Progenitor cell of endocrine pancreas (in vitro differentiated cells): ENCODE results near the gene PCDHGA11. TPM values are rescaled to one million over a fixed set of nuclear protein-coding genes. Genes with fewer than 3 reads are reported as not detected.
"Not testable (repeated sequence)": the region's sequence is repeated elsewhere in the genome, so short reads cannot be mapped to it uniquely, and the experiment has no call there.

ENCODE experiments used
- DNase-seq: peaks from one replicate; pipeline ENCODE4 v3.0.0; 2021; ENCODE audit warnings: low spot score; ENCODE audit not compliant: unreplicated experiment
- H3K27ac Mint-ChIP-seq: 2 replicates; pipeline ENCODE4 v1.8.0; 2021; ENCODE audit warnings: mild to moderate bottlenecking, moderate library complexity, mixed read lengths
- H3K27me3 Mint-ChIP-seq: 2 replicates; pipeline ENCODE4 v1.8.0; 2021; ENCODE audit warnings: mixed read lengths
- H3K36me3 Mint-ChIP-seq: 2 replicates; pipeline ENCODE4 v1.8.0; 2022; ENCODE audit warnings: mixed read lengths; ENCODE audit not compliant: insufficient read depth
- H3K4me1 Mint-ChIP-seq: 2 replicates; pipeline ENCODE4 v1.8.0; 2021; ENCODE audit warnings: low read depth, mixed read lengths
- H3K4me3 Mint-ChIP-seq: 2 replicates; pipeline ENCODE4 v1.8.0; 2021; ENCODE audit warnings: low read depth, mild to moderate bottlenecking, moderate library complexity, mixed read lengths
- H3K9me3 Mint-ChIP-seq: 2 replicates; pipeline ENCODE4 v1.8.0; 2021; ENCODE audit warnings: low read depth, mixed read lengths
- total RNA-seq: library from RNA; stranded (reverse); gene quantifications from 2 replicates; pipeline ENCODE4 v1.2.1, GENCODE V29; 2021
- TF ChIP-seq, protein P1 (sequence below): fragments of 200-600 bp; sonication (generic); IDR thresholded peaks from one replicate; pipeline ENCODE4 v1.5.0; 2021; ENCODE audit warnings: antibody characterized with exemption, mild to moderate bottlenecking; ENCODE audit not compliant: unreplicated experiment

The PCDHGA11 gene
- total RNA-seq, 1 donor from 2014 or later: 3.1 TPM

DNA sequence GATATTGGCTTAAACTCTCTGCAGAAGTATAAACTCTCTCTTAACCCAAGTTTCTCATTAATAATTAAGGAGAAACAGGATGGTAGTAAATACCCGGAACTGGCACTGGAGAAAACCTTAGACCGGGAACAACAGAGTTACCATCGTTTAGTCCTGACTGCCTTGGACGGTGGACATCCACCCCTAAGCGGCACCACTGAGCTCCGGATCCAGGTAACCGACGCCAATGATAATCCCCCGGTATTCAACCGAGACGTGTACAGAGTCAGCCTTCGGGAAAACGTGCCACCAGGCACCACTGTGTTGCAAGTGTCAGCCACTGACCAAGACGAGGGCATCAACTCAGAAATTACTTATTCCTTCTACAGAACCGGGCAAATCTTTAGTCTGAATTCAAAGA lies 22.2 kb upstream of the PCDHGA11 start:
- H3K4me3 Mint-ChIP-seq: no peak overlapping the region
- H3K27me3 Mint-ChIP-seq: no peaks in the 10 kb centered on the region
- peaks cover 46% of the 10 kb centered on the region for H3K9me3 Mint-ChIP-seq
- no peak overlapping the region for H3K27ac Mint-ChIP-seq
- no peak for DNase-seq
- no peaks in the 10 kb centered on the region for H3K4me1 Mint-ChIP-seq
- H3K36me3 Mint-ChIP-seq: peaks cover 42% of the 10 kb centered on the region
- TF ChIP-seq, protein P1, sequence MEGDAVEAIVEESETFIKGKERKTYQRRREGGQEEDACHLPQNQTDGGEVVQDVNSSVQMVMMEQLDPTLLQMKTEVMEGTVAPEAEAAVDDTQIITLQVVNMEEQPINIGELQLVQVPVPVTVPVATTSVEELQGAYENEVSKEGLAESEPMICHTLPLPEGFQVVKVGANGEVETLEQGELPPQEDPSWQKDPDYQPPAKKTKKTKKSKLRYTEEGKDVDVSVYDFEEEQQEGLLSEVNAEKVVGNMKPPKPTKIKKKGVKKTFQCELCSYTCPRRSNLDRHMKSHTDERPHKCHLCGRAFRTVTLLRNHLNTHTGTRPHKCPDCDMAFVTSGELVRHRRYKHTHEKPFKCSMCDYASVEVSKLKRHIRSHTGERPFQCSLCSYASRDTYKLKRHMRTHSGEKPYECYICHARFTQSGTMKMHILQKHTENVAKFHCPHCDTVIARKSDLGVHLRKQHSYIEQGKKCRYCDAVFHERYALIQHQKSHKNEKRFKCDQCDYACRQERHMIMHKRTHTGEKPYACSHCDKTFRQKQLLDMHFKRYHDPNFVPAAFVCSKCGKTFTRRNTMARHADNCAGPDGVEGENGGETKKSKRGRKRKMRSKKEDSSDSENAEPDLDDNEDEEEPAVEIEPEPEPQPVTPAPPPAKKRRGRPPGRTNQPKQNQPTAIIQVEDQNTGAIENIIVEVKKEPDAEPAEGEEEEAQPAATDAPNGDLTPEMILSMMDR: no peak

- TF ChIP-seq, protein P1: no peak
- Mint-ChIP-seq H3K36me3 (peaks cover 41% of the 10 kb centered on the region), H3K9me3 (peaks cover 48% of the 10 kb centered on the region), H3K4me3 (peak overlapping the region; percentile 37), H3K4me1 (no peaks in the 10 kb centered on the region), H3K27me3 (no peaks in the 10 kb centered on the region), H3K27ac (peak overlapping the region; percentile 79)
- no peak for DNase-seq
These were observed 21.1 kb upstream of the PCDHGA11 start for GRCh38 chr5:141399555-141400258.

DNA sequence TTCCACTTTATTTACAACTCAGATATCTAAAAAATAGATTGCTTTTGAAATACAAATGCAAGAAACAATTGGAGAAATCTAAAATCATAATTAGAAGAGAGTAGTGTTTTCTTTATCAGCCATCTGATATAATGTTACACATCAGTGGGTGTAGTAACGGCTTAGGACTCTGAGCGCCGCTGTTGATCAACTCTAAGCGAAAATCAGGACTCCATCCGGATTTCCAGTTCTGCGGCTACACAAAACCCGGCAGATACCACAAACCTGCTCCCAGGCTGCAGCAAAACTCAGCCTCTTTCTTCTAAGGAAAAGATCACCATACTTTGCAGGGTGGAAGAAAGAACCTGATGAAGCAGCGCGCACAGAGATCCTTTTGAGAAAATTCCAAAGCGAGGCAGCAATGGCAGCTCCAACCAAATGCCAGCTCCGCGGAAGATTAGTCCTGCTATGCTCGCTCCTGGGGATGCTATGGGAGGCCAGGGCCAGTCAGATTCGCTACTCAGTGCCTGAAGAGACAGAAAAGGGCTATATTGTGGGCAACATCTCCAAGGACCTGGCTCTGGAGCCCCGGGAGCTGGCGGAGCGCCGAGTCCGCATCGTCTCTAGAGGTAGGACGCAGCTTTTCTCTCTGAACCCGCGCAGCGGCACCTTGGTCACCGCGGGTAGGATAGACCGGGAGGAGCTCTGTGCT lies 18.2 kb upstream of the PCDHGA11 start, which contains the start of gene PCDHGA9:
Gene PCDHGA9 (plus strand): TSS at position 226 of the 691 bp plus-strand sequence. CDS start 175 bp downstream, at position 401.
- peaks cover 41% of the 10 kb centered on the region for H3K36me3 Mint-ChIP-seq
- no peaks in the 10 kb centered on the region for H3K4me1 Mint-ChIP-seq
- no peak within 1 kb of the TSS for H3K27ac Mint-ChIP-seq
- DNase-seq: no peak
- peaks cover 45% of the 10 kb centered on the region for H3K9me3 Mint-ChIP-seq
- no peak within 1 kb of the TSS for H3K4me3 Mint-ChIP-seq
- TF ChIP-seq, protein P1: no peak
- H3K27me3 Mint-ChIP-seq: no peaks in the 10 kb centered on the region

DNA sequence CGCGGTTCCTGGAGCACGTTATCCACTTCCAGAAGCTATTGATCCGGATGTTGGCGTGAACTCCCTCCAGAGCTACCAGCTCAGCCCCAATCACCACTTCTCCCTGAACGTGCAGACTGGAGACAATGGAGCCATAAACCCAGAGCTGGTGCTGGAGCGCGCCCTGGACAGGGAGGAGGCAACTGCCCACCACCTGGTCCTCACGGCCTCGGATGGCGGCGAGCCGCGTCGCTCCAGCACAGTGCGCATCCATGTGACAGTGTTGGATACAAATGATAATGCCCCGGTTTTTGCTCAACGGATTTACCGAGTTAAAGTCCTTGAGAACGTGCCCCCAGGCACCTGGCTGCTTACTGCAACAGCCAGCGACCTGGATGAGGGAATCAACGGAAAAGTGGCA lies 17.5 kb upstream of the PCDHGA11 start:
- TF ChIP-seq, protein P1: no peak
- Mint-ChIP-seq H3K27ac (no peak overlapping the region), H3K4me1 (peaks cover 2% of the 10 kb centered on the region), H3K27me3 (no peaks in the 10 kb centered on the region), H3K36me3 (peaks cover 45% of the 10 kb centered on the region), H3K9me3 (peaks cover 48% of the 10 kb centered on the region), H3K4me3 (no peak overlapping the region)
- DNase-seq: no peak

- not testable (repeated sequence) for H3K27me3 Mint-ChIP-seq, H3K4me1 Mint-ChIP-seq
- Mint-ChIP-seq H3K36me3 (peaks cover 47% of the 10 kb centered on the region), H3K4me3 (peak within 1 kb of the TSS; percentile 86), H3K27ac (peak within 1 kb of the TSS; percentile 98), H3K9me3 (peaks cover 43% of the 10 kb centered on the region)
- peak; percentile 51 for DNase-seq
- TF ChIP-seq, protein P1: peak; percentile 74
These were observed 12.9 kb upstream of the PCDHGA11 start, which contains the start of gene PCDHGB6 for GRCh38 chr5:141407790-141408505. TSS of gene PCDHGB6 (plus strand) at chr5:141408021. CDS start at chr5:141408203, 182 bp downstream.
